Osteoblast (primary cell): ENCODE results near the gene OLFML2B. TPM values are rescaled to one million over a fixed set of nuclear protein-coding genes. Genes with fewer than 3 reads are reported as not detected.

ENCODE experiments used
- DNase-seq: peaks from one replicate; pipeline ENCODE4 v3.0.0; 2011; ENCODE audit warnings: low spot score, mixed read lengths; ENCODE audit not compliant: insufficient read length; ENCODE audit errors: missing footprints
- H2AFZ ChIP-seq: 2 replicates; pipeline ENCODE4 v1.6.0; 2011; ENCODE audit warnings: mild to moderate bottlenecking, low read length
- H3K27ac ChIP-seq: 2 replicates; pipeline ENCODE4 v1.5.1; 2011; ENCODE audit warnings: mild to moderate bottlenecking, low read depth, low read length, moderate library complexity
- H3K27me3 ChIP-seq: 2 replicates; pipeline ENCODE4 v1.6.0; 2012; ENCODE audit warnings: mild to moderate bottlenecking, control low read depth, inconsistent platforms, low read length, moderate library complexity; ENCODE audit not compliant: insufficient read depth
- H3K36me3 ChIP-seq: 2 replicates; pipeline ENCODE4 v1.5.1; 2011; ENCODE audit warnings: mild to moderate bottlenecking, low read length, control low read depth, moderate library complexity; ENCODE audit not compliant: insufficient read depth
- H3K4me1 ChIP-seq: 2 replicates; pipeline ENCODE4 v1.5.1; 2011; ENCODE audit warnings: mild to moderate bottlenecking, low read length, control low read depth, moderate library complexity; ENCODE audit not compliant: insufficient read depth
- H3K4me2 ChIP-seq: 2 replicates; pipeline ENCODE4 v1.6.0; 2011; ENCODE audit warnings: mild to moderate bottlenecking, low read length; ENCODE audit not compliant: insufficient read depth
- H3K4me3 ChIP-seq: fragments of 200-600 bp; sonication (generic); 3 replicates; pipeline ENCODE4 v1.5.1; 2012; ENCODE audit warnings: mild to moderate bottlenecking, low read length, inconsistent platforms; ENCODE audit not compliant: insufficient read depth
- H3K79me2 ChIP-seq: 2 replicates; pipeline ENCODE4 v1.6.0; 2012; ENCODE audit warnings: mild to moderate bottlenecking, low read length, control low read depth, inconsistent platforms; ENCODE audit not compliant: insufficient read depth
- H3K9me3 ChIP-seq: 2 replicates; pipeline ENCODE4 v1.5.1; 2011; ENCODE audit warnings: low read depth, low read length, control low read depth
- H4K20me1 ChIP-seq: 2 replicates; pipeline ENCODE4 v1.6.0; 2012; ENCODE audit warnings: mild to moderate bottlenecking, low read length, control low read depth; ENCODE audit not compliant: insufficient read depth
- total RNA-seq: library from RNA; depleted of rRNA; stranded (reverse); fragments of >200 nt; gene quantifications from 2 replicates; pipeline ENCODE4 v1.2.3, GENCODE V29; 2012
- TF ChIP-seq, protein P1 (sequence below): IDR thresholded peaks from 2 replicates; pipeline ENCODE4 v1.5.1; 2011; ENCODE audit warnings: mild to moderate bottlenecking, low read depth, low read length, moderate library complexity; ENCODE audit errors: extremely low read depth

Gene OLFML2B
- total RNA-seq, 1 donor: 49.9 TPM

DNA sequence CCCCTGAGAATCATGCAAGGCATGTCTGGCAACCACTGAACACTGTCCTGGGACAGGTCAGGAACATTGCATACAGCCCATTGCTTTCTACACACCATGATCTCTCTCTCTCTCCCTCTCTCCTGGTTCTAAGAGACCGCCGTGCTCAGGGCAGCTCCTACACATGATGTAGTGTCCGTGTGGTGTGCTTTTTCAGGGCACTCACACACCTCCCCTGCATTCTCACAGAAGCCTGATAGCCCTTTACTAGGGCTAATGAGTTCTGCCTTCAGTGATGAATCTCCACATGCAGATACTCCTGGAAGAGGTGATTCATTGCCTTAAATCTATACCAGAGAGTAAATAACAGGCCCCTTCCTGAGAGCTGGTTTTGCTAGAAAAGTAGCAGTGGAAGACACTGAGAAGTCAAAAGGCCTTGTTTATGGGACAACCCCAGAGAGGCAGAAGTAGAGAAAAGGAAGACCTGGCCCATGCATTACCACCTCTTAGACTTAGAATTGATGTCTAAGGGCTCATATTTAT, 7.2 kb upstream of the OLFML2B start:
- Histone ChIP-seq H3K79me2 (no peaks in the 10 kb centered on the region), H3K27ac (no peak overlapping the region), H3K9me3 (peaks cover 2% of the 10 kb centered on the region), H3K4me3 (no peak overlapping the region), H3K36me3 (no peaks in the 10 kb centered on the region), H2AFZ (no peak overlapping the region), H3K27me3 (peaks cover 17% of the 10 kb centered on the region), H3K4me1 (peaks cover 7% of the 10 kb centered on the region), H4K20me1 (no peaks in the 10 kb centered on the region), H3K4me2 (no peak overlapping the region)
- DNase-seq: peak; percentile 60
- TF ChIP-seq, protein P1, sequence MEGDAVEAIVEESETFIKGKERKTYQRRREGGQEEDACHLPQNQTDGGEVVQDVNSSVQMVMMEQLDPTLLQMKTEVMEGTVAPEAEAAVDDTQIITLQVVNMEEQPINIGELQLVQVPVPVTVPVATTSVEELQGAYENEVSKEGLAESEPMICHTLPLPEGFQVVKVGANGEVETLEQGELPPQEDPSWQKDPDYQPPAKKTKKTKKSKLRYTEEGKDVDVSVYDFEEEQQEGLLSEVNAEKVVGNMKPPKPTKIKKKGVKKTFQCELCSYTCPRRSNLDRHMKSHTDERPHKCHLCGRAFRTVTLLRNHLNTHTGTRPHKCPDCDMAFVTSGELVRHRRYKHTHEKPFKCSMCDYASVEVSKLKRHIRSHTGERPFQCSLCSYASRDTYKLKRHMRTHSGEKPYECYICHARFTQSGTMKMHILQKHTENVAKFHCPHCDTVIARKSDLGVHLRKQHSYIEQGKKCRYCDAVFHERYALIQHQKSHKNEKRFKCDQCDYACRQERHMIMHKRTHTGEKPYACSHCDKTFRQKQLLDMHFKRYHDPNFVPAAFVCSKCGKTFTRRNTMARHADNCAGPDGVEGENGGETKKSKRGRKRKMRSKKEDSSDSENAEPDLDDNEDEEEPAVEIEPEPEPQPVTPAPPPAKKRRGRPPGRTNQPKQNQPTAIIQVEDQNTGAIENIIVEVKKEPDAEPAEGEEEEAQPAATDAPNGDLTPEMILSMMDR: no peak

DNA sequence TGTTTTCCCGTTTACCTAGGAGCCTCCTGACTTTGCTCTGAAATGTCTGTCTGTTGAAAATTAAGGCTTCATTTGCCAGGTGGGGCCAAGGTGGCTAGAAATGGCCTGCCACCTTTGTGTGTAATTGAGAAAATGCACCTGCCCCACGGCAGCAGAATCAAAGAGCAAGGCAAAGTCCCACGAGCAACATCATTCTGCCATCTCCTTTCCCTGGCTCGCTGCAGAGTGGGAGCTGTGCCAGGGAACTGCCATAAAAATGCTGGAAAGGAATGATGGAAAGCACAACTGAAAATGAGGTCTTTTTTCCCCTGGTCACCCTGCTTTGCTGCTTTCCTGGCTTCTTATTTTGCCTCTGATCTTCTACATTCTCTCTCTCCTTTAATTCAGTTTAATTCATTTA, 5.5 kb upstream of the OLFML2B start:
- Histone ChIP-seq H2AFZ (no peak overlapping the region), H3K4me3 (no peak overlapping the region), H3K27me3 (peaks cover 14% of the 10 kb centered on the region), H3K4me2 (no peak overlapping the region), H3K79me2 (no peaks in the 10 kb centered on the region), H3K36me3 (no peaks in the 10 kb centered on the region), H3K27ac (no peak overlapping the region), H3K4me1 (peaks cover 8% of the 10 kb centered on the region), H4K20me1 (no peaks in the 10 kb centered on the region), H3K9me3 (peaks cover 2% of the 10 kb centered on the region)
- TF ChIP-seq, protein P1: no peak
- peak; percentile 19 for DNase-seq

DNA sequence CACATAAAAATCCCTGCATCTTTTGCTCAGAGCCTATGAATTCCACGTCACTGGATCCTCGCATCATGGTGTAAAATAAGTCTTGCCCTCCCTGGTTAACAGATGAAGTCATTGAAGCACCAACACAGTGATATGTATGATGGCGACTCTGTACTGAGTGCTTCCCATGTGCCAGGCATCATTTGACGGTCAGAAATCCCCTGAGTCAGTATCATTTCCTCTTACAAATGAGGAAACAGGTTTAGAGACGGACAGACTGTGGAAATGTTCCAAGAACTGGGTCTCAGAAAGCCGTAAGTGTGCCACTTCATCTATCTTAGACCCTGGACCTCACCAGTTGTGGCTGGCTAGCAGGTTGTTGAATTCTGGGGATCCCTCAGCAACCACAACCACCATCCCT, 5.1 kb upstream of the OLFML2B start:
- Histone ChIP-seq H3K79me2 (no peaks in the 10 kb centered on the region), H3K4me1 (peaks cover 8% of the 10 kb centered on the region), H3K36me3 (no peaks in the 10 kb centered on the region), H2AFZ (no peak overlapping the region), H3K27me3 (peaks cover 11% of the 10 kb centered on the region), H3K4me2 (no peak overlapping the region), H4K20me1 (no peaks in the 10 kb centered on the region), H3K4me3 (no peak overlapping the region), H3K27ac (no peak overlapping the region), H3K9me3 (peaks cover 2% of the 10 kb centered on the region)
- no peak for DNase-seq
- TF ChIP-seq, protein P1: no peak

DNA sequence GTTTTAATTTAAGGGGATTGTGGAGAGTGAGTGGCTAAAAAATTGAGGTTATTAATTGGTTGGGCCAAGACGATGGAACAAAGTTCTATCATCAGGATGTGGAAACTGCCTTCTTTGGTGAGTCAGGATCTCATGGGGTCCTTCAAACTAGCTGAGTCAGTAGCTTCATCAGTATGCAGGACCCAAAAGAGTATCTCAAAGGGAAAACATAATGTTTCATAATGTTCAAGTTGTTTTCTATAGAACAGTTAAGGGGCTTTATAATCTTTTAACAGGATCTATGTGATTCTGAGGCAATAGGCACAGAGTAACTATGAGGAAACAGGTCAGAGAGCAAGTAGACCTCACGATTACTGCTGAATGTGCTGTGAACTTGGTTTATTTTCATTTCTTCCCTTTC, 3.2 kb upstream of the OLFML2B start:
- no peak overlapping the region for H2AFZ ChIP-seq
- H3K9me3 ChIP-seq: peaks cover 2% of the 10 kb centered on the region
- no peaks in the 10 kb centered on the region for H4K20me1 ChIP-seq
- peaks cover 19% of the 10 kb centered on the region for H3K4me1 ChIP-seq
- H3K36me3 ChIP-seq: no peaks in the 10 kb centered on the region
- DNase-seq: peak; percentile 44
- H3K4me2 ChIP-seq: no peak overlapping the region
- peak overlapping the region; percentile 31 for H3K27ac ChIP-seq
- TF ChIP-seq, protein P1: no peak
- peaks cover 8% of the 10 kb centered on the region for H3K27me3 ChIP-seq
- no peaks in the 10 kb centered on the region for H3K79me2 ChIP-seq
- no peak overlapping the region for H3K4me3 ChIP-seq
